HepG2 (cell line): ENCODE measurements around the gene GALR2. TPM values are rescaled to one million over a fixed set of nuclear protein-coding genes. Genes with fewer than 3 reads are reported as not detected.

Experiments used
- CENPX ChIP-seq: sonication (generic); formaldehyde crosslinking; IDR thresholded peaks from 2 replicates; pipeline ENCODE4 v1.9.0; 2021; ENCODE audit warnings: mild to moderate bottlenecking, missing genetic modification reagents, moderate library complexity
- IKZF4 ChIP-seq: sonication (generic); formaldehyde crosslinking; IDR thresholded peaks from 2 replicates; pipeline ENCODE4 v1.5.1; 2020; ENCODE audit warnings: borderline replicate concordance, mild to moderate bottlenecking, low read depth, missing genetic modification reagents; ENCODE audit errors: not compliant biosample characterization
- PHF21A ChIP-seq: sonication (generic); formaldehyde crosslinking; IDR thresholded peaks from 2 replicates; pipeline ENCODE4 v1.5.0; 2020; ENCODE audit warnings: mild to moderate bottlenecking, missing genetic modification reagents
- REXO4 ChIP-seq: sonication (generic); formaldehyde crosslinking; IDR thresholded peaks from 2 replicates; pipeline ENCODE4 v1.8.0; 2022; ENCODE audit warnings: missing genetic modification reagents, mild to moderate bottlenecking, borderline replicate concordance
- polyA plus RNA-seq, 8 experiments: library from polyadenylated mRNA; depleted of rRNA in 3 of 8; stranded (reverse) in 7 of 8; unstranded in 1 of 8; fragments of >200 nt; fragmentation: Illumina TruSeq in 4 of 8; extraction: Trizol in 4 of 8; gene quantifications; 2 replicates each; pipeline versions ENCODE4 v1.2.1 to v1.2.3, GENCODE V29; 2011 to 2016; ENCODE audit warnings: low read depth in 4 of 8, missing spikeins in 1 of 8, mixed read lengths in 1 of 8; ENCODE audit not compliant: insufficient read depth in 1 of 8
- total RNA-seq, 5 experiments: library from RNA; depleted of rRNA; stranded (reverse); fragments of >200 nt; fragmentation: Illumina TruSeq; extraction: Trizol; gene quantifications; 2 replicates each; pipeline ENCODE4 v1.2.3, GENCODE V29; 2016; ENCODE audit warnings: low read depth in 1 of 5
- TF ChIP-seq, protein P1 (sequence below): sonication (generic); formaldehyde crosslinking; IDR thresholded peaks from 2 replicates; pipeline ENCODE4 v1.9.0; 2022; ENCODE audit warnings: missing genetic modification reagents, mild to moderate bottlenecking, borderline replicate concordance
- TF ChIP-seq, protein P2 (sequence below): IDR thresholded peaks from 2 replicates; pipeline ENCODE4 v1.6.1; 2016; ENCODE audit warnings: low read depth, borderline replicate concordance
- TF ChIP-seq, protein P3 (sequence below): sonication (generic); formaldehyde crosslinking; IDR thresholded peaks from 2 replicates; pipeline ENCODE4 v1.4.0; 2020; ENCODE audit warnings: missing genetic modification reagents, borderline replicate concordance
- TF ChIP-seq, protein P4 (sequence below): sonication (generic); formaldehyde crosslinking; IDR thresholded peaks from 2 replicates; pipeline ENCODE4 v1.5.0; 2020; ENCODE audit warnings: mild to moderate bottlenecking, missing genetic modification reagents, borderline replicate concordance
- TF ChIP-seq, protein P5 (sequence below): sonication (generic); formaldehyde crosslinking; IDR thresholded peaks from 2 replicates; pipeline ENCODE4 v1.8.1; 2023; ENCODE audit warnings: mild to moderate bottlenecking, moderate library complexity, missing genetic modification reagents
- TF ChIP-seq, protein P6 (sequence below): sonication (generic); formaldehyde crosslinking; IDR thresholded peaks from 2 replicates; pipeline ENCODE4 v1.5.0; 2020; ENCODE audit warnings: missing genetic modification reagents, mild to moderate bottlenecking, borderline replicate concordance
- TF ChIP-seq, protein P7 (sequence below): IDR thresholded peaks from 2 replicates; pipeline ENCODE4 v1.6.1; 2016; ENCODE audit warnings: missing compliant biosample characterization, missing genetic modification reagents, borderline replicate concordance

GALR2 gene
- total and polyA plus RNA-seq, 2 of the 13 experiments (the other 11 are each of a cell fraction or from before 2014, with no cell fraction given), result 0.48 to 0.58 TPM

DNA sequence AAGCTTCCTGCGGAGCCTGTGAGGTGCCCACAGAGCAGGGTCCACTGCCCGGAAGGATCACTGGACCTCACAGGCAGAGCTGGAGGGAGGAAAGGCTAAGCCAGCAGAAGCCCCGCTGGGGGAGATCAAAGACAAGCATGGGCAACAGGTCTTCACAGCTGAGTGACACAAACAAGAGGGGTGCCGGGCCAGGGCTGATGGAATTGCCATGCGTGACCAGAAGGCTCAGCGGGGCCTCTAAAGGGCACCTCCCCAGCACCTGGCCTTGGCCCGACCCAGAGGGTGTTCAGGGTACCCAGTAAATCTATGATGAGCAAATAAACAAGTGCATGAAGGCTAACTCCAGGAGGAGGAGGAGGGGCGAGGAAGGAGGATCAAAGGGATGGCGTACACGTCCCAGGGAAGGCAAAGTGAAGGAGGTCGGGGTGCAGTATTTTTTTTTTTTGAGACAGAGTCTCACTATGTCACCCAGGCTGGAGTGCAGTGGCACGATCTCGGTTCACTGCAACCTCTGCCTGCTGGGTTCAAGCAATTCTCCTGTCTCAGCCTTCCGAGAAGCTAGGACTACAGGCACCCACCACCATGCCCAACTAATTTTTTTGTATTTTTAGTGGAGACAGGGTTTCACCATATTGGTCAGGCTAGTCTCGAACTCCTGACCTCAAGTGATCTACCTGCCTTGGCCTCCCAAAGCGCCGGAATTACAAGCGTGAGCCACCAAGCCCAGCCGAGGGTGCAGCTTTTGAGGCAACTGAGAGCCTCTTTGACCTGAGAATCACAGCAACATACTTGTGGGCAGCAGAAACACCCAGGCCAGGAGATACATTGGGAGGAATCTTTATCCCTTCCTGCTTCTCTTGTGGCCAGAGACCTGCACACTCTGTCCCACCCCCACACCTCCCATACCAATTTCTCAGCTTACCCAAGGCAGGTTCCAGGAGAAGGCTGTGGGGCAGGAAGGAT, 45.1 kb downstream of the GALR2 start (continued):
- TF ChIP-seq, protein P1, sequence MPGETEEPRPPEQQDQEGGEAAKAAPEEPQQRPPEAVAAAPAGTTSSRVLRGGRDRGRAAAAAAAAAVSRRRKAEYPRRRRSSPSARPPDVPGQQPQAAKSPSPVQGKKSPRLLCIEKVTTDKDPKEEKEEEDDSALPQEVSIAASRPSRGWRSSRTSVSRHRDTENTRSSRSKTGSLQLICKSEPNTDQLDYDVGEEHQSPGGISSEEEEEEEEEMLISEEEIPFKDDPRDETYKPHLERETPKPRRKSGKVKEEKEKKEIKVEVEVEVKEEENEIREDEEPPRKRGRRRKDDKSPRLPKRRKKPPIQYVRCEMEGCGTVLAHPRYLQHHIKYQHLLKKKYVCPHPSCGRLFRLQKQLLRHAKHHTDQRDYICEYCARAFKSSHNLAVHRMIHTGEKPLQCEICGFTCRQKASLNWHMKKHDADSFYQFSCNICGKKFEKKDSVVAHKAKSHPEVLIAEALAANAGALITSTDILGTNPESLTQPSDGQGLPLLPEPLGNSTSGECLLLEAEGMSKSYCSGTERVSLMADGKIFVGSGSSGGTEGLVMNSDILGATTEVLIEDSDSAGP (CRISPR knock-in tag), result peak; percentile 66; the same call in 1 of the 2 replicates
- TF ChIP-seq REXO4 (CRISPR knock-in tag), result no peak
- TF ChIP-seq CENPX (CRISPR knock-in tag), result no peak
- TF ChIP-seq, protein P2, sequence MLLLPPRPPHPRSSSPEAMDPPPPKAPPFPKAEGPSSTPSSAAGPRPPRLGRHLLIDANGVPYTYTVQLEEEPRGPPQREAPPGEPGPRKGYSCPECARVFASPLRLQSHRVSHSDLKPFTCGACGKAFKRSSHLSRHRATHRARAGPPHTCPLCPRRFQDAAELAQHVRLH, result no peak
- TF ChIP-seq, protein P3, sequence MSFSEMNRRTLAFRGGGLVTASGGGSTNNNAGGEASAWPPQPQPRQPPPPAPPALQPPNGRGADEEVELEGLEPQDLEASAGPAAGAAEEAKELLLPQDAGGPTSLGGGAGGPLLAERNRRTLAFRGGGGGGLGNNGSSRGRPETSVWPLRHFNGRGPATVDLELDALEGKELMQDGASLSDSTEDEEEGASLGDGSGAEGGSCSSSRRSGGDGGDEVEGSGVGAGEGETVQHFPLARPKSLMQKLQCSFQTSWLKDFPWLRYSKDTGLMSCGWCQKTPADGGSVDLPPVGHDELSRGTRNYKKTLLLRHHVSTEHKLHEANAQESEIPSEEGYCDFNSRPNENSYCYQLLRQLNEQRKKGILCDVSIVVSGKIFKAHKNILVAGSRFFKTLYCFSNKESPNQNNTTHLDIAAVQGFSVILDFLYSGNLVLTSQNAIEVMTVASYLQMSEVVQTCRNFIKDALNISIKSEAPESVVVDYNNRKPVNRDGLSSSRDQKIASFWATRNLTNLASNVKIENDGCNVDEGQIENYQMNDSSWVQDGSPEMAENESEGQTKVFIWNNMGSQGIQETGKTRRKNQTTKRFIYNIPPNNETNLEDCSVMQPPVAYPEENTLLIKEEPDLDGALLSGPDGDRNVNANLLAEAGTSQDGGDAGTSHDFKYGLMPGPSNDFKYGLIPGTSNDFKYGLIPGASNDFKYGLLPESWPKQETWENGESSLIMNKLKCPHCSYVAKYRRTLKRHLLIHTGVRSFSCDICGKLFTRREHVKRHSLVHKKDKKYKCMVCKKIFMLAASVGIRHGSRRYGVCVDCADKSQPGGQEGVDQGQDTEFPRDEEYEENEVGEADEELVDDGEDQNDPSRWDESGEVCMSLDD (CRISPR knock-in tag), result peak; percentile 72; the same call in 1 of the 2 replicates
- TF ChIP-seq, protein P4, sequence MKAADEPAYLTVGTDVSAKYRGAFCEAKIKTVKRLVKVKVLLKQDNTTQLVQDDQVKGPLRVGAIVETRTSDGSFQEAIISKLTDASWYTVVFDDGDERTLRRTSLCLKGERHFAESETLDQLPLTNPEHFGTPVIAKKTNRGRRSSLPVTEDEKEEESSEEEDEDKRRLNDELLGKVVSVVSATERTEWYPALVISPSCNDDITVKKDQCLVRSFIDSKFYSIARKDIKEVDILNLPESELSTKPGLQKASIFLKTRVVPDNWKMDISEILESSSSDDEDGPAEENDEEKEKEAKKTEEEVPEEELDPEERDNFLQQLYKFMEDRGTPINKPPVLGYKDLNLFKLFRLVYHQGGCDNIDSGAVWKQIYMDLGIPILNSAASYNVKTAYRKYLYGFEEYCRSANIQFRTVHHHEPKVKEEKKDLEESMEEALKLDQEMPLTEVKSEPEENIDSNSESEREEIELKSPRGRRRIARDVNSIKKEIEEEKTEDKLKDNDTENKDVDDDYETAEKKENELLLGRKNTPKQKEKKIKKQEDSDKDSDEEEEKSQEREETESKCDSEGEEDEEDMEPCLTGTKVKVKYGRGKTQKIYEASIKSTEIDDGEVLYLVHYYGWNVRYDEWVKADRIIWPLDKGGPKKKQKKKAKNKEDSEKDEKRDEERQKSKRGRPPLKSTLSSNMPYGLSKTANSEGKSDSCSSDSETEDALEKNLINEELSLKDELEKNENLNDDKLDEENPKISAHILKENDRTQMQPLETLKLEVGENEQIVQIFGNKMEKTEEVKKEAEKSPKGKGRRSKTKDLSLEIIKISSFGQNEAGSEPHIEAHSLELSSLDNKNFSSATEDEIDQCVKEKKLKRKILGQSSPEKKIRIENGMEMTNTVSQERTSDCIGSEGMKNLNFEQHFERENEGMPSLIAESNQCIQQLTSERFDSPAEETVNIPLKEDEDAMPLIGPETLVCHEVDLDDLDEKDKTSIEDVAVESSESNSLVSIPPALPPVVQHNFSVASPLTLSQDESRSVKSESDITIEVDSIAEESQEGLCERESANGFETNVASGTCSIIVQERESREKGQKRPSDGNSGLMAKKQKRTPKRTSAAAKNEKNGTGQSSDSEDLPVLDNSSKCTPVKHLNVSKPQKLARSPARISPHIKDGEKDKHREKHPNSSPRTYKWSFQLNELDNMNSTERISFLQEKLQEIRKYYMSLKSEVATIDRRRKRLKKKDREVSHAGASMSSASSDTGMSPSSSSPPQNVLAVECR (CRISPR knock-in tag), result peak; percentile 37; the same call in 1 of the 2 replicates
- TF ChIP-seq PHF21A (CRISPR knock-in tag), result peak; percentile 94
- peak; percentile 53 for TF ChIP-seq IKZF4 (CRISPR knock-in tag)
- TF ChIP-seq, protein P5, sequence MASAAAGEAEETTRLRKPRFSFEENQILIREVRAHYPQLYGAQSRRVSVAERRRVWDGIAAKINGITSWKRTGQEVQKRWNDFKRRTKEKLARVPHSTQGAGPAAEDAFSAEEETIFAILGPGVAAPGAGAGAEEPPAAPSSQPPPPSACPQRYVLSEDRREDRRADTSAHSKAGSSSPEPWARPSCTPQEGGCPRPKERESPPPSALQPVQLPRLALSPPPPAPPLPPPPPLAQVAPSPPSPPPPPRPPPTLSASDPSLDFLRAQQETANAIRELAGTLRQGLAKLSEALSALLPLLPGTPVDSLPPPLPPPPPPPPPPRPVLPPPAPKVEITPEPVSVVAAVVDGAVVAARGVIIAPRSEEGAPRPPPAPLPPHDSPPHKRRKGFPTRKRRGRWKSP (CRISPR knock-in tag), result no peak
- TF ChIP-seq, protein P6, sequence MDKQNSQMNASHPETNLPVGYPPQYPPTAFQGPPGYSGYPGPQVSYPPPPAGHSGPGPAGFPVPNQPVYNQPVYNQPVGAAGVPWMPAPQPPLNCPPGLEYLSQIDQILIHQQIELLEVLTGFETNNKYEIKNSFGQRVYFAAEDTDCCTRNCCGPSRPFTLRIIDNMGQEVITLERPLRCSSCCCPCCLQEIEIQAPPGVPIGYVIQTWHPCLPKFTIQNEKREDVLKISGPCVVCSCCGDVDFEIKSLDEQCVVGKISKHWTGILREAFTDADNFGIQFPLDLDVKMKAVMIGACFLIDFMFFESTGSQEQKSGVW (CRISPR knock-in tag), result no peak
- TF ChIP-seq, protein P7, sequence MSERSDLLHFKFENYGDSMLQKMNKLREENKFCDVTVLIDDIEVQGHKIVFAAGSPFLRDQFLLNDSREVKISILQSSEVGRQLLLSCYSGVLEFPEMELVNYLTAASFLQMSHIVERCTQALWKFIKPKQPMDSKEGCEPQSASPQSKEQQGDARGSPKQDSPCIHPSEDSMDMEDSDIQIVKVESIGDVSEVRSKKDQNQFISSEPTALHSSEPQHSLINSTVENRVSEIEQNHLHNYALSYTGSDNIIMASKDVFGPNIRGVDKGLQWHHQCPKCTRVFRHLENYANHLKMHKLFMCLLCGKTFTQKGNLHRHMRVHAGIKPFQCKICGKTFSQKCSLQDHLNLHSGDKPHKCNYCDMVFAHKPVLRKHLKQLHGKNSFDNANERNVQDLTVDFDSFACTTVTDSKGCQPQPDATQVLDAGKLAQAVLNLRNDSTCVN (CRISPR knock-in tag), result peak; percentile 18; the same call in 1 of the 2 replicates
